Measurements from ENCODE around the gene OGFOD3. TPM values are rescaled to one million over a fixed set of nuclear protein-coding genes. Genes with fewer than 3 reads are reported as not detected.
"Not testable (repeated sequence)": the region's sequence is repeated elsewhere in the genome, so short reads cannot be mapped to it uniquely, and the experiment has no call there.

OGFOD3 gene
- total RNA-seq, 1 donor from 2014 or later: 31.3 TPM

GRCh38 chr17:82436601-82437324, 18.4 kb upstream of the OGFOD3 start:
- intact Hi-C loops (cut with DNase I): no loop called here
- DNase-seq (ENCODE audit: low spot score): no peak

- no peak for DNase-seq (ENCODE audit: low spot score)
- intact Hi-C loops (cut with DNase I): no loop called here
Measured at GRCh38 chr17:82435601-82436583, 17.5 kb upstream of the OGFOD3 start.

- intact Hi-C loops (cut with DNase I): no loop called here
- DNase-seq (ENCODE audit: low spot score): no peak
Measured at GRCh38 chr17:82435103-82435502, 16.7 kb upstream of the OGFOD3 start.

GRCh38 chr17:82434216-82434565, 15.8 kb upstream of the OGFOD3 start:
- intact Hi-C loops (cut with DNase I): no loop called here
- DNase-seq (ENCODE audit: low spot score): no peak

- intact Hi-C loops (cut with DNase I): no loop called here
- no peak for DNase-seq (ENCODE audit: low spot score)
Measured at GRCh38 chr17:82433560-82434215, 15.3 kb upstream of the OGFOD3 start.

GRCh38 chr17:82432017-82432416, 13.6 kb upstream of the OGFOD3 start:
- intact Hi-C loops (cut with DNase I): no loop called here
- DNase-seq (ENCODE audit: low spot score): no peak

GRCh38 chr17:82429824-82430223, 11.4 kb upstream of the OGFOD3 start:
- intact Hi-C loops (cut with DNase I): no loop called here
- no peak for DNase-seq (ENCODE audit: low spot score)

- DNase-seq (ENCODE audit: low spot score): no peak
- intact Hi-C loops (cut with DNase I): no loop called here
Measured at GRCh38 chr17:82428546-82428945, 10.2 kb upstream of the OGFOD3 start.

- intact Hi-C loops (cut with DNase I): no loop called here
- DNase-seq (ENCODE audit: low spot score): no peak
Measured at GRCh38 chr17:82424863-82425159, 6.4 kb upstream of the OGFOD3 start.

- no peak for DNase-seq (ENCODE audit: low spot score)
- intact Hi-C loops (cut with DNase I): no loop called here
Measured at GRCh38 chr17:82424001-82424862, 5.8 kb upstream of the OGFOD3 start.

GRCh38 chr17:82419540-82419939, 1.2 kb upstream of the OGFOD3 start:
- intact Hi-C loops (cut with DNase I): no loop called here
- DNase-seq (ENCODE audit: low spot score): no peak

GRCh38 chr17:82416771-82417170, 1.6 kb downstream of the OGFOD3 start:
- no peak for DNase-seq (ENCODE audit: low spot score)
- intact Hi-C loops (cut with DNase I): no loop called here

GRCh38 chr17:82416264-82416663, 2.1 kb downstream of the OGFOD3 start:
- DNase-seq (ENCODE audit: low spot score): no peak
- intact Hi-C loops (cut with DNase I): no loop called here

GRCh38 chr17:82415786-82416185, 2.6 kb downstream of the OGFOD3 start:
- intact Hi-C loops (cut with DNase I): no loop called here
- DNase-seq (ENCODE audit: low spot score): no peak

- DNase-seq (ENCODE audit: low spot score): no peak
- intact Hi-C loops (cut with DNase I): no loop called here
Measured at GRCh38 chr17:82415336-82415735, 3.0 kb downstream of the OGFOD3 start.

GRCh38 chr17:82414548-82415281, 3.7 kb downstream of the OGFOD3 start:
- peak; percentile 85 for DNase-seq (ENCODE audit: low spot score)
- intact Hi-C loops (cut with DNase I): loop anchor here (1.0 kb wide), 1 partner anchor 63 kb away; no protein-coding TSS in a partner anchor

GRCh38 chr17:82412535-82413520, 5.6 kb downstream of the OGFOD3 start:
- intact Hi-C loops (cut with DNase I): no loop called here
- no peak for DNase-seq (ENCODE audit: low spot score)

GRCh38 chr17:82412081-82412480, 6.3 kb downstream of the OGFOD3 start:
- intact Hi-C loops (cut with DNase I); DNase-seq (ENCODE audit: low spot score): not testable (repeated sequence)

Data from cardiac septum (tissue), 1 donor.